WTC11 (cell line): ENCODE data around the gene C4orf36.

Experiments used
- ETV6 ChIP-seq: sonication (generic); formaldehyde crosslinking; IDR thresholded peaks from 2 replicates; pipeline ENCODE4 v1.8.1; 2022; ENCODE audit warnings: mild to moderate bottlenecking, missing genetic modification reagents
- NR2C2 ChIP-seq: sonication (generic); formaldehyde crosslinking; IDR thresholded peaks from 2 replicates; pipeline ENCODE4 v1.8.0; 2022; ENCODE audit warnings: mild to moderate bottlenecking, missing genetic modification reagents
- TF ChIP-seq, protein P1 (sequence below): fragments of 200-600 bp; IDR thresholded peaks from 2 replicates; pipeline ENCODE4 v1.8.0; 2022; ENCODE audit warnings: antibody characterized with exemption

DNA sequence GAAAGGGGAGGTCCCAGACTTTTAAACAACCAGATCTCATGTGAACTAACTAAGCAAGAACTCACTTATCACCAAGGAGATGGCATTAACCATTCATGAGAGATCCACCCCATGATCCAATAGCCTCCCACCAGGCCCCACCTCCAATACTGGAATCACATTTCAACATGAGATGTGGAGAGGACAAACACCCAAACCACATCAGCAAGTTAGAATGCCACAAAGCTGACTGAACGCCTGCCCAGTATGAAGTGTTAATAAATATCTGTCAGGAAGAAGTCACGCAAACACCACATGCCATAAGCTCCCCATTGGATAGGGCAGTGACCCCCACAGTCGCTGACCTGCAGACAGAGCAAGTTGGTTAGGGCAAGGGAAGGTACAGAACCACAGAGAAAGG lies 57.3 kb downstream of the C4orf36 start:
- TF ChIP-seq, protein P1, sequence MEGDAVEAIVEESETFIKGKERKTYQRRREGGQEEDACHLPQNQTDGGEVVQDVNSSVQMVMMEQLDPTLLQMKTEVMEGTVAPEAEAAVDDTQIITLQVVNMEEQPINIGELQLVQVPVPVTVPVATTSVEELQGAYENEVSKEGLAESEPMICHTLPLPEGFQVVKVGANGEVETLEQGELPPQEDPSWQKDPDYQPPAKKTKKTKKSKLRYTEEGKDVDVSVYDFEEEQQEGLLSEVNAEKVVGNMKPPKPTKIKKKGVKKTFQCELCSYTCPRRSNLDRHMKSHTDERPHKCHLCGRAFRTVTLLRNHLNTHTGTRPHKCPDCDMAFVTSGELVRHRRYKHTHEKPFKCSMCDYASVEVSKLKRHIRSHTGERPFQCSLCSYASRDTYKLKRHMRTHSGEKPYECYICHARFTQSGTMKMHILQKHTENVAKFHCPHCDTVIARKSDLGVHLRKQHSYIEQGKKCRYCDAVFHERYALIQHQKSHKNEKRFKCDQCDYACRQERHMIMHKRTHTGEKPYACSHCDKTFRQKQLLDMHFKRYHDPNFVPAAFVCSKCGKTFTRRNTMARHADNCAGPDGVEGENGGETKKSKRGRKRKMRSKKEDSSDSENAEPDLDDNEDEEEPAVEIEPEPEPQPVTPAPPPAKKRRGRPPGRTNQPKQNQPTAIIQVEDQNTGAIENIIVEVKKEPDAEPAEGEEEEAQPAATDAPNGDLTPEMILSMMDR = no peak
- no peak for TF ChIP-seq NR2C2 (CRISPR knock-in tag)
- no peak for TF ChIP-seq ETV6 (CRISPR knock-in tag)
